Lung (tissue), 12 donors: Measurements from ENCODE around the gene PLCG1. TPM values are rescaled to one million over a fixed set of nuclear protein-coding genes. Genes with fewer than 3 reads are reported as not detected.
"Not testable (repeated sequence)": the region's sequence is repeated elsewhere in the genome, so short reads cannot be mapped to it uniquely, and the experiment has no call there.

Experiments
- ATAC-seq: fragments of 200-7000 bp; cut with Tn5 transposase; one replicate; pipeline ENCODE4 v1.9.1; 2020; ENCODE audit warnings: moderate number of reproducible peaks; ENCODE audit not compliant: insufficient read depth, low FRiP score
- DNase-seq, 3 donors: peaks; one replicate each; pipeline ENCODE4 v3.0.0-alpha.2; 2013 to 2017
- H3K27ac ChIP-seq, 2 donors: one replicate each; pipeline ENCODE4 v1.5.1; 2013; ENCODE audit warnings: mild to moderate bottlenecking in 2 of 2, moderate library complexity in 2 of 2, control low read depth in 1 of 2, inconsistent platforms in 1 of 2, low read depth in 1 of 2, low read length in 1 of 2
- H3K27me3 ChIP-seq, 3 donors: one replicate each; pipeline ENCODE4 v1.5.1; 2013; ENCODE audit warnings: low read length in 2 of 3; ENCODE audit not compliant: control insufficient read depth in 3 of 3, insufficient read depth in 3 of 3
- H3K36me3 ChIP-seq, 4 donors: one replicate each; pipeline ENCODE4 v1.5.1; 2013; ENCODE audit warnings: low read length in 4 of 4, mild to moderate bottlenecking in 1 of 4, moderate library complexity in 1 of 4; ENCODE audit not compliant: control insufficient read depth in 4 of 4, insufficient read depth in 4 of 4
- H3K4me1 ChIP-seq, 5 donors: one replicate each; pipeline ENCODE4 v1.5.1; 2013; ENCODE audit warnings: low read length in 5 of 5, mild to moderate bottlenecking in 2 of 5, moderate library complexity in 1 of 5; ENCODE audit not compliant: control insufficient read depth in 5 of 5, insufficient read depth in 5 of 5
- H3K4me3 ChIP-seq: one replicate; pipeline ENCODE4 v1.5.1; 2013; ENCODE audit warnings: mild to moderate bottlenecking, control low read depth, moderate library complexity
- H3K9ac ChIP-seq, 2 donors: one replicate each; pipeline ENCODE4 v1.5.1; 2013; ENCODE audit warnings: low read length in 2 of 2, control low read depth in 1 of 2; ENCODE audit not compliant: insufficient read depth in 1 of 2
- H3K9me3 ChIP-seq, 4 donors: one replicate each; pipeline ENCODE4 v1.5.1; 2013; ENCODE audit warnings: low read length in 3 of 4, mild to moderate bottlenecking in 1 of 4, moderate library complexity in 1 of 4; ENCODE audit not compliant: control insufficient read depth in 4 of 4, insufficient read depth in 3 of 4
- CTCF ChIP-seq: IDR thresholded peaks from 2 replicates; pipeline ENCODE4 v1.5.1; 2012; ENCODE audit warnings: mild to moderate bottlenecking; ENCODE audit errors: control extremely low read depth, extremely low read depth
- WGBS, 2 donors: extraction: QIAGEN DNeasy Blood & Tissue Kit; methylation state at CpG; one replicate each; pipeline ENCODE4 v1.1.7; 2013; 5-methylcytosine and 5-hydroxymethylcytosine counted together
- polyA plus RNA-seq, 2 donors: library from polyadenylated mRNA; stranded (reverse); fragments of 200-250 nt; gene quantifications; one replicate each; pipeline ENCODE4 v1.2.1, GENCODE V29; 2013
- total RNA-seq, 2 donors: library from RNA; depleted of rRNA in 1 of 2; stranded (reverse); fragments of >200 nt in 1 of 2; gene quantifications; one replicate each; pipeline ENCODE4 v1.2.1, GENCODE V29; 2014 to 2021
- donor health status: control.
- donor health status: control.
- donor health status: Bipolar disorder and iron deficiency.
- donor health status: healthy.
- donor health status: DM: yes; HTN: yes; CAD: no.

Gene PLCG1
- total and polyA plus RNA-seq, 4 donors, result 29.6 to 154 (median 67.1) TPM

GRCh38 chr20:41125530-41126457, 11.5 kb upstream of the PLCG1 start:
- no peaks in the 10 kb centered on the region for H3K4me1 ChIP-seq
- no peak overlapping the region for H3K9ac ChIP-seq
- no peaks in the 10 kb centered on the region for H3K27me3 ChIP-seq
- no peak for TF ChIP-seq CTCF
- WGBS, 2 donors, result 85 to 88% methylated on average over 6 of the region's 6 CpGs
- peaks cover 33 to 41% (median 36%) of the 10 kb centered on the region in 4 donors for H3K36me3 ChIP-seq
- no peak overlapping the region for H3K27ac ChIP-seq
- H3K4me3 ChIP-seq, result no peak overlapping the region
- ATAC-seq, result no peak
- H3K9me3 ChIP-seq, result no peaks in the 10 kb centered on the region
- DNase-seq, result no peak

- 96 to 100% methylated on average over 3 of the region's 3 CpGs for WGBS, 2 donors
- ATAC-seq (no peak), DNase-seq (no peak)
- H3K4me3 ChIP-seq, result no peak overlapping the region
- no peaks in the 10 kb centered on the region for H3K9me3 ChIP-seq
- no peaks in the 10 kb centered on the region for H3K4me1 ChIP-seq
- no peaks in the 10 kb centered on the region for H3K27me3 ChIP-seq
- H3K9ac ChIP-seq, result no peak overlapping the region
- H3K36me3 ChIP-seq, result peaks cover 25 to 33% (median 27%) of the 10 kb centered on the region in 4 donors
- H3K27ac ChIP-seq, result no peak overlapping the region
- TF ChIP-seq CTCF, result no peak
These were observed 10.6 kb upstream of the PLCG1 start for GRCh38 chr20:41126719-41127118.

- H3K27ac ChIP-seq, H3K9me3 ChIP-seq, H3K27me3 ChIP-seq, ATAC-seq, H3K9ac ChIP-seq, H3K4me3 ChIP-seq, DNase-seq, H3K4me1 ChIP-seq: not testable (repeated sequence)
- no CpG with 5 or more reads among the region's 3 CpGs for WGBS, 2 donors
- H3K36me3 ChIP-seq, result peaks cover 11 to 18% (median 15%) of the 10 kb centered on the region in 4 donors
These were observed 9.0 kb upstream of the PLCG1 start for GRCh38 chr20:41128317-41128716.

- Histone ChIP-seq H3K27ac (no peak overlapping the region), H3K4me1 (peaks cover 0 to 5% (median 2%) of the 10 kb centered on the region in 5 donors), H3K36me3 (peaks cover 0 to under 1% (median 0%) of the 10 kb centered on the region in 4 donors), H3K9me3 (no peaks in the 10 kb centered on the region), H3K9ac (no peak overlapping the region), H3K27me3 (no peaks in the 10 kb centered on the region), H3K4me3 (no peak overlapping the region)
- TF ChIP-seq CTCF, result no peak
- DNase-seq (no peak), ATAC-seq (no peak)
- WGBS, 2 donors, result 81 to 95% methylated on average over 5 of the region's 5 CpGs
These were observed 5.6 kb upstream of the PLCG1 start for GRCh38 chr20:41131594-41132387.

GRCh38 chr20:41132388-41132775, 5.0 kb upstream of the PLCG1 start:
- not testable (repeated sequence) for H3K36me3 ChIP-seq

More at GRCh38 chr20:41132388-41132775, 5.0 kb upstream of the PLCG1 start:
- DNase-seq, H3K27me3 ChIP-seq, H3K4me1 ChIP-seq, H3K9ac ChIP-seq, ATAC-seq, H3K4me3 ChIP-seq, H3K27ac ChIP-seq, H3K9me3 ChIP-seq: not testable (repeated sequence)
- WGBS, 2 donors, result 83% methylated on average over 9 of the region's 9 CpGs
